ENCODE data around the gene TANK.
A peak's percentile ranks its signal among the peaks of the same experiment; 100 is the strongest.
"Not testable (repeated sequence)": the region's sequence is repeated elsewhere in the genome, so short reads cannot be mapped to it uniquely, and the experiment has no call there.

Gene TANK

DNA sequence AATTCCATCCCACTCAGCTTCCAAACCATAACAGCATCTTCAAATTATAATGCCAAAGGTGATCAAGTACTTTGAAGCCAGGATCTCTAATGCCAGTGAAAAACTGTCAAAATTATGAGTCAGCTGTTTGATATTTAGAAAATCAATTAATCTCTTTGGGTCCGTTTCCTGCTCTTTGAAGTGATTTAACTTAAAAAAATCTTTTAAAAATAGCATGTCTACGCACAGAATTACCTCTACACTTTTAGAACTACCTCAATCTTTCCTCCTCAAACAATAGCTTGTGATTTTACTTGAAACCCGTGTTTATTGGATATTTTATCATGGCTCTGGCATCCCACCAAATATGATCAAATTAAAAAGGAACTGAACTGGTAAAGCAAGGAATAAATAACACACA, 31.3 kb upstream of the TANK start:
- Histone ChIP-seq H3K27ac (no peak overlapping the region), H3K9me3 (ENCODE audit: low read depth, low read length) (no peaks in the 10 kb centered on the region)
- TF ChIP-seq POLR2AphosphoS5 (IDR thresholded peaks at IDR 0.05; ENCODE audit: borderline replicate concordance, low read depth, low read length) (no peak), FOXP2 (optimal IDR thresholded peaks at IDR 0.05; ENCODE audit: control extremely low read depth, extremely low read length, insufficient read depth) (no peak), EZH2 (IDR thresholded peaks at IDR 0.05) (no peak)

DNA sequence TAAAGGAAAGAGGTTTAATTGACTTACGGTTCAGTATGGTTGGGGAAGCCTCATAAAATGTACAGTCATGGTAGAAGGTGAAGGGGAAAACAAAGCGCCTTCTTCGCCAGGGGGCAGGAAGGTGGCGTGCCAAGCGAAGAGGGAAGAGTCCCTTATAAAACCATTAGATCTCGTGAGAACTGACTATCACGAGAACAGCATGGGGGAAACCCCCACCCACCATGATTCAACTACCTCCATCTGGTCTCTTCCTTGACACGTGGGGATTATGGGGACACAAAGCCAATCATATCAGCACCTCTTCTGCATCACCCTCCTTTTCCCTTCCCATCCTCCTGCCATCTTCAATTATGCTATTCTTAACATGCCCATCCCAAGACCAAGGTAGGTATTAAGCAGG, 29.9 kb upstream of the TANK start:
- H3K36me3 ChIP-seq (ENCODE audit: insufficient read depth, low read length) = no peaks in the 10 kb centered on the region
- no peaks in the 10 kb centered on the region for H3K9me3 ChIP-seq (ENCODE audit: low read depth, low read length)
- H3K9ac ChIP-seq (ENCODE audit: insufficient read length) = no peak overlapping the region
- H3K27ac ChIP-seq = no peak overlapping the region
- no peak for DNase-seq (ENCODE audit: low read depth, low spot score)
- no peak overlapping the region for H3K4me3 ChIP-seq
- no peak for TF ChIP-seq EZH2 (IDR thresholded peaks at IDR 0.05)
- no peak for TF ChIP-seq FOXP2 (optimal IDR thresholded peaks at IDR 0.05; ENCODE audit: control extremely low read depth, extremely low read length, insufficient read depth)
- TF ChIP-seq POLR2AphosphoS5 (IDR thresholded peaks at IDR 0.05; ENCODE audit: borderline replicate concordance, low read depth, low read length) = no peak

More for the DNA sequence above, 31.3 kb upstream of the TANK start:
- Histone ChIP-seq H3K4me3 (no peak overlapping the region), H3K9ac (ENCODE audit: insufficient read length) (no peak overlapping the region), H3K36me3 (ENCODE audit: insufficient read depth, low read length) (no peaks in the 10 kb centered on the region)
- DNase-seq (ENCODE audit: low read depth, low spot score) = no peak

DNA sequence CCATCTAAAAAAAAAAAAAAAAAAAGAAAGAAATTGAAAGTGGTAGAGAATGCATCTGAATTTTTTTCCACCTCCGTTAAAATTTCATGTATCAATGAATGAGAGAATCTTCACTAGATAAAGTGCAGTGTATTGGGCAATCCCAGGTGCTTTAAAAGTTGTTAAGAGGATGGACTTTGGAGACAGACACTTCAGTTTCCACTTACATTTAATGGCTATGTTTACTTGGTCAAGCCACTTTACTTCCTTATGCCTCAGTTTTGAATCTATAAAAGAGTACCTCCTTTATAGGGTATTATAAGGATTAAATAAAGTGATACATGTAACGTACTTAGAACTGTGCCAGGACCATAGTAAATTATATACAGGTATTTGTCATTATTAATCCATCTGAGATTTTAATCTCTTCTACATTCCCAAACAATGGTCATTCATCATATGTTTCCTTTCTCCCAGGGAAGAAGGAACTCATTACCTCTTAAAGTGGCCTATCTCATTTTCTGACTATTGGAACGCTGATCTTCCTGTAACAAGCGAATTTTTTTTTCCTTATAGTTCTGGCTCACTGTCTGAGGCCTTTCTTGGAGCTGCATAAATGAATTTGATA, 29.1 kb upstream of the TANK start:
- no peak for TF ChIP-seq FOXP2 (optimal IDR thresholded peaks at IDR 0.05; ENCODE audit: control extremely low read depth, extremely low read length, insufficient read depth)
- no peak for TF ChIP-seq POLR2AphosphoS5 (IDR thresholded peaks at IDR 0.05; ENCODE audit: borderline replicate concordance, low read depth, low read length)
- TF ChIP-seq EZH2 (IDR thresholded peaks at IDR 0.05) = no peak
- no peak overlapping the region for H3K4me3 ChIP-seq
- H3K36me3 ChIP-seq (ENCODE audit: insufficient read depth, low read length) = no peaks in the 10 kb centered on the region
- H3K9ac ChIP-seq (ENCODE audit: insufficient read length) = no peak overlapping the region
- no peaks in the 10 kb centered on the region for H3K9me3 ChIP-seq (ENCODE audit: low read depth, low read length)
- no peak for DNase-seq (ENCODE audit: low read depth, low spot score)
- no peak overlapping the region for H3K27ac ChIP-seq

DNA sequence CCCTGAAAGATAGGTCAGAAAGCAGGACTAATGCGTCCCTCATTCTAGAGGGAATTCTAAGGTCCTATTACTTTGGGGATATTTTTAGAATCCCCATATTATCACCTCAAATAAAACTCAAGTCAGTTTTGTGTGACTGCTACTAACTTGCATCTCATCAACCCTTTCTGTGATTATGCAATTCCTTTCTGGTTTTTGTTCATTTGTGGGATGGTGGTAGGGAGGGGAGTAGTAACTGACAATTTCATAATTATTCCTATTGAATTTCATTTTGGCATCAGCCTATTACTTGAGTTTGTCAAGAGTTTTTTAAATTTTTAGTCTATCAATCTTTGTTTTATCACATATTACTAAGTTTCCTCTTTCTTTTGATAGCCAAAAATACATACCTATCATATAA, 28.4 kb upstream of the TANK start:
- DNase-seq (ENCODE audit: low read depth, low spot score) = no peak
- Histone ChIP-seq H3K9me3 (ENCODE audit: low read depth, low read length) (no peaks in the 10 kb centered on the region), H3K27ac (no peak overlapping the region), H3K4me3 (no peak overlapping the region), H3K36me3 (ENCODE audit: insufficient read depth, low read length) (no peaks in the 10 kb centered on the region), H3K9ac (ENCODE audit: insufficient read length) (no peak overlapping the region)
- TF ChIP-seq POLR2AphosphoS5 (IDR thresholded peaks at IDR 0.05; ENCODE audit: borderline replicate concordance, low read depth, low read length) = no peak
- no peak for TF ChIP-seq FOXP2 (optimal IDR thresholded peaks at IDR 0.05; ENCODE audit: control extremely low read depth, extremely low read length, insufficient read depth)
- no peak for TF ChIP-seq EZH2 (IDR thresholded peaks at IDR 0.05)

DNA sequence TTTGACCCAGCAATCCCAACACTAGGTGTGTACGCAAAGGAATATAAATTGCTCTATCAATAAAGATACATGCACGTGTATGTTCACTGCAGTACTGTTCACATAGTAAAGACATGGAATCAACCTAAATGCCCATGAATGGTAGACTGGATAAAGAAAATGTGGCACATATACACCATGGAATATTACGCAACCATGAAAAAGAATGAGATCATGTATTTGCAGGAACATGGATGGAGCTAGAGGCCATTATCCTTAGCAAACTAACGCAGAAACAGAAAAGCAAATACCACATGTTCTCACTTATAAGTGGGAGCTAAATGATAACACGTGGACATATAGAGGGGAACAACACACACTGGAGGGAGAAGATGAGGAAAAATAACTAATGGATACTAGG, 27.8 kb upstream of the TANK start:
- H3K9ac ChIP-seq (ENCODE audit: insufficient read length); H3K27ac ChIP-seq; H3K9me3 ChIP-seq (ENCODE audit: low read depth, low read length); DNase-seq (ENCODE audit: low read depth, low spot score); H3K4me3 ChIP-seq; H3K36me3 ChIP-seq (ENCODE audit: insufficient read depth, low read length): not testable (repeated sequence)

DNA sequence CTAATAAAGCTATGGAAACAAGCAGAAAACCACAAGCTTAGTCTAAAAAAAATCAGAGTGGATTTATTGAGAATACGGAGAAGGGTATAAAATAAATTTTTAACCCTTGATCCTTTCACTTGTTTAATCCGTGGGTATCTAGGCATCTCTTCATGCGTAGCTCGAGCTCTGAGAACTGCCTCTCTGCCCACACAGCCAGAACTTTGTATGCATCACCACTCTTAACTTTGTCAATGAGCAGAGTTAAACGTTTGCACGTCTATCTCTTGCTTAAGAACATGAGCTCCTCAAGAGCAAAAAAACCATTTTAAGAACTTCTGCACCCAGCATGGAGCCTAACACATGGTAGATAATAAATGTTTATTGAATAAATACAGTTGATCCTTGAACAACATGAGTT, 26.9 kb upstream of the TANK start:
- Histone ChIP-seq H3K27ac (no peak overlapping the region), H3K36me3 (ENCODE audit: insufficient read depth, low read length) (no peaks in the 10 kb centered on the region), H3K9me3 (ENCODE audit: low read depth, low read length) (no peaks in the 10 kb centered on the region), H3K4me3 (no peak overlapping the region), H3K9ac (ENCODE audit: insufficient read length) (no peak overlapping the region)
- DNase-seq (ENCODE audit: low read depth, low spot score) = no peak
- TF ChIP-seq FOXP2 (optimal IDR thresholded peaks at IDR 0.05; ENCODE audit: control extremely low read depth, extremely low read length, insufficient read depth) (no peak), POLR2AphosphoS5 (IDR thresholded peaks at IDR 0.05; ENCODE audit: borderline replicate concordance, low read depth, low read length) (no peak), EZH2 (IDR thresholded peaks at IDR 0.05) (no peak)

DNA sequence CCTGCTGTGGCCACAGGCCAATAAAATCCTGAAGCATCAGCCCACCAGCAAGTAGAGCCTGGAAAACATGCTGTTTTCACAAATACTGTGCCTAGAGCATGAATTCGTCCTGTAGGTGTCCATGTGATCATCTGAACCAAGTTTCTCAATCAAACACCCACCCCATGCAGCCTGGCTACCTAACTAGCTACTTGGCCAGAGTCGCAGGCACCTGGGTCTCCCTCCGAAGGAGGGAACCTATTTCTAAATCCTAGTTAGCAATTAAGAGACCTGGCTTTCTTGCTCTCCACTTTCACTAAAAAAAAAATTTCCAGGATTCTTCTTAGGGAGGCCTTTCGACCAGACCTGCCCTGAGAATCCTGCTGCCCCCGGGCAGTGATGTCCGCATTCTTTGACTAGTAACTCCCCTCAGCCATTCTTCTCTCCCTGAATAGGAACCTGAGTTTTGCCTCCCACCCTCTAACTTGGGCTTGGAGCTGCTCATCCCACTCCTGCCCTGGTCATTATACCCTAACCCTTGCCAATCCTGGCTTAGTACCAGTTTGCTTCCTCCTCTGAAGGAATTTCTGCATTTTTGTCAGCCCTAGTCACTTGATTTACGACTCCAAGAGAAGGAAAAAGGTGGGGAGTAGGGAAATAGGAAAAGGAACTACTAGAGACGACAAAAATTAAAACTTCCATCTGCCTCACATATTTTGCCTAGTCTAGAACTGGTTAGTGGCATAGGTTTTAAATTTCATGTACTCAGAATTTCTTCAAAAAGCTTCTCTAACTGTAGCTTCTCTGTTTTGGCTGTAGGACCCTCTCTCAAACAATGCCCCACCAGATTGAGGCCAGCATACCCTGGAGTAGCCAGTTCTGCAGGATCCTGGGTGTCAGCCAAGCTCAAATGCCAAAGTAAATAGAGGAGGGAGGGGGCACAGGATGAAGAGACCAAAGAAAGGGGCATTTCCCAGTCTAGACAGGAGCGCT, 25.4 kb upstream of the TANK start:
- no peak overlapping the region for H3K9ac ChIP-seq (ENCODE audit: insufficient read length)
- H3K36me3 ChIP-seq (ENCODE audit: insufficient read depth, low read length) = no peaks in the 10 kb centered on the region
- H3K4me3 ChIP-seq = no peak overlapping the region
- H3K9me3 ChIP-seq (ENCODE audit: low read depth, low read length) = no peaks in the 10 kb centered on the region
- H3K27ac ChIP-seq = no peak overlapping the region
- DNase-seq (ENCODE audit: low read depth, low spot score) = no peak
- TF ChIP-seq POLR2AphosphoS5 (IDR thresholded peaks at IDR 0.05; ENCODE audit: borderline replicate concordance, low read depth, low read length) = no peak
- no peak for TF ChIP-seq FOXP2 (optimal IDR thresholded peaks at IDR 0.05; ENCODE audit: control extremely low read depth, extremely low read length, insufficient read depth)
- TF ChIP-seq EZH2 (IDR thresholded peaks at IDR 0.05) = no peak

DNA sequence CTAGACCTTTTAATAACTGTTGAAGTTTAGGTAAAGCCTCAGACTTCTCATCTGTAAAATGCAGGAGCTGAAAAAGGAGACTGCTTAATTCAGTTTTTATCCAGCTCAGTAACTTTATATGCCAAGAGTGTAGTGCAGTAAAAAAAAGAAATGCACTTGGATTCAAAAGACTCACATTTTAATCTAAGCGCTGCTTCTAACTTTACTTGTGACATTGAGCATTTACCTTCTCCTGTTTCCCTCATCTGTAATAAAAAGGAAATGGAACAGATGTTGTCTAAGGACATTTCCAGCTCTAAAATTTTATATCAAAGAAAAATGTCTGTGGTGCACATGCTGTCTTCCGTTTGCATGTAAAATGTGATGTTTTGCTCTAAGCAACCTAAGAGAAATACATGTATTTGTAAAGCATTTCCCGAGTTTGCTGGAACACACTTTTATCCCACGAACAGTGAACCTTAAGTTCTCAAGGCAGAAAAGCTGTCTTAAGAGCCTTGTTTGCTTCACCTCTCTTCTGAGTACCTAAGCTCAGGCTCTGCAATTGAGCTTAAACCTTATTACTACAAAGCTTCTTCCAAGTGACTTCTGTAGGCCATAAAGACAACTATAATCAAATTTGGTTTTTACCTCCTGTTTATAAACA, 24.2 kb upstream of the TANK start:
- Histone ChIP-seq H3K36me3 (ENCODE audit: insufficient read depth, low read length) (no peaks in the 10 kb centered on the region), H3K9ac (ENCODE audit: insufficient read length) (peak overlapping the region; percentile 13), H3K4me3 (peak overlapping the region; percentile 6; the same call in 1 of the 2 replicates), H3K27ac (peak overlapping the region; percentile 63; the same call in 1 of the 2 replicates), H3K9me3 (ENCODE audit: low read depth, low read length) (no peaks in the 10 kb centered on the region)
- DNase-seq (ENCODE audit: low read depth, low spot score) = no peak
- TF ChIP-seq FOXP2 (optimal IDR thresholded peaks at IDR 0.05; ENCODE audit: control extremely low read depth, extremely low read length, insufficient read depth) (no peak), EZH2 (IDR thresholded peaks at IDR 0.05) (no peak), POLR2AphosphoS5 (IDR thresholded peaks at IDR 0.05; ENCODE audit: borderline replicate concordance, low read depth, low read length) (no peak)

Measured in SK-N-MC (cell line).